GM12891 (cell line): Measurements from ENCODE around the gene XAGE2.

Experiments used
- PAX5 ChIP-seq: IDR thresholded peaks from 2 replicates; pipeline ENCODE4 v1.6.1; 2011; ENCODE audit warnings: low read length, moderate library complexity, mild to moderate bottlenecking; ENCODE audit not compliant: insufficient read depth, severe bottlenecking
- POLR2A ChIP-seq: IDR thresholded peaks from 2 replicates; pipeline ENCODE4 v1.6.1; 2011; ENCODE audit warnings: low read depth, low read length, control low read depth
- POLR2AphosphoS5 ChIP-seq: IDR thresholded peaks from 2 replicates; pipeline ENCODE4 v1.6.1; 2011; ENCODE audit warnings: low read depth, low read length, control low read depth
- TAF1 ChIP-seq: IDR thresholded peaks from 2 replicates; pipeline ENCODE4 v1.6.1; 2011; ENCODE audit warnings: low read depth, low read length, control low read depth

DNA sequence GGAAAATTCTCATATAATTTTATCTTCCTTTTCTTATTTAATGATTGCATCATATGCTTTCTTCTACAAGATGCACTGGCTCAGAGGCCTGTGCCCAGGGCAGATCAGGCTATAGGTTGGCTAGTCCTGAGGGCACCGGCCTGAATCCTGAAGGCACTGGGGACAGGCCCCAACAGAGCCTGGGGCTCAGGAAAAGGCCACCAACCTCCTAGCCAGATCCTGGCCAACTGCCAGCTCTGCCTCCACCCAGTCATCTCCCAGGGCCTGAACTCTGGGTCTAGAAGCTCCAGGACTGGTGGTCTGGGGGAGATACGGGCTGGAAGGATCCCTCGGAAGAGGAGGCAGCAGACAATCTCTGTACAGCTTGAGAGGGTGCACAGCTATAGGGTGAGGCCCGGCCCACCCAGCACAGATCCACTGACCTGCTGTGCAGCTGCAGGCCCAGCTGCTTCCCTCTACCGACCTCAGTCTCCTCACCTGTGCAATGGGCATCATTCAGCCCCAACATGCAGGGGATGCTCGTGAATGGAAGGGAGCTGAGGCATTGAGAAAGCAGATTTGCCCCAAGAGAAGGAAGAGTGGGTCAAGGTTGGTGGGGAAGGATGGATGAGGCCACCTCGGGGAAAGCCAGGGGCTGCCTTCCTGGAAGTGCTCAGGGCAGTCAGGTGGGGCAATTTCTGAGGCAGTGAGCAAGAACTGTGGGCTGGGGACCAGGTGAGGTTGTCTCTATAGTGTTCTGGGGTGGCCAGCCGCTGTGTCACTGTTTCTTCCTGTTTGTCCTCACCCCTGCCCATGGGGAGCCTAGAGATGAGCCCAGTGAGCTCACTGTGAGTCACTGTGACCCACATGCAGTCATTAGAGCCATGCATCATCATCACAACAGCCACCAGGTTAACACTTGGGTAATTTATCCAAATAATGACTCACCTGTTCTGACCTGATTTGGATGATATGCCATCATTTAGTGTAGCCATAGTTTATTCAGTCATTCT lies 22.4 kb upstream of the XAGE2 start:
- TF ChIP-seq POLR2AphosphoS5 (no peak), POLR2A (no peak), TAF1 (no peak), PAX5 (no peak)
